GM10847 (cell line): ENCODE data around the gene MAMLD1.

Experiments used
- POLR2A ChIP-seq: IDR thresholded peaks from 2 replicates; pipeline ENCODE4 v1.6.1; 2011; ENCODE audit not compliant: insufficient read length; ENCODE audit errors: extremely low read depth

The MAMLD1 gene

DNA sequence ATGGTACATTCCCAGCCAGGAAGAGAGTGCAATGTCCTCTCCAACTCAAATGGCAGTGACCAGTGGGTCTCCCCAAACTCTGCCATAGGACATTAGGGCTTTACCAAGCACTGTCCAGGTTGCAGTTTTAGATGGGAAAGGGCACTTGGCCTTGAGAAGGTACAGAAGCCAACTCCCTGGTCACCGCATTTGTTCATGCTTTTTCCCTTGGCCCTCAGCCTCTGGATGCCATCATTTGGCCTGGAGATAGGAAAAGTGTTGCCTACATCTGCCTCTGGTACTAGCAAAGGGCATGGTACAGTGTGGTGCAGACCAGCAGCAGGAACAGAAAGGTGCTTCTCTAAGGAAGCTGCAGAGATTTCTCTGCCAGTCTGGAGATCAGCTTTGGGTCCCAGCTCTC, 93.8 kb downstream of the MAMLD1 start:
- no peak for TF ChIP-seq POLR2A

DNA sequence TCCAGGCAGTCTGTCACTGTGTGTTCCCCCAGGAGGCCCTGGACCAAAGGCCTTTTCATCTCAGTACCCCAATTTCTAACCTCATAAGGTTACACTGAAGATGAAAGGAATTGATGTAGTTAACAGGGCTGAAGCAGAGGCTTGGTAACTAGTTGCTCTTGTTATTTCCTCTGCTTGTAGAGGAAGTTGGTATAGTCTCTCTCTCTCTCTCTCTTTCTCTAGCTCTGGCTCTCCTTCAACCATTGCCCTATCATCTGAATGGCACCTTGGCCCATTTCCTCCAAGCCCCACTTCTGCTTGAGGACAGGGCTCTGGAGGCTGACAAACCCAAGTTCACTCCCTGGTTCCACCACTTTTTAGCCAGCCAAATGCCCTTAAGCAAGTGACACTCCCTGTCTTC, 96.1 kb downstream of the MAMLD1 start:
- TF ChIP-seq POLR2A: no peak

DNA sequence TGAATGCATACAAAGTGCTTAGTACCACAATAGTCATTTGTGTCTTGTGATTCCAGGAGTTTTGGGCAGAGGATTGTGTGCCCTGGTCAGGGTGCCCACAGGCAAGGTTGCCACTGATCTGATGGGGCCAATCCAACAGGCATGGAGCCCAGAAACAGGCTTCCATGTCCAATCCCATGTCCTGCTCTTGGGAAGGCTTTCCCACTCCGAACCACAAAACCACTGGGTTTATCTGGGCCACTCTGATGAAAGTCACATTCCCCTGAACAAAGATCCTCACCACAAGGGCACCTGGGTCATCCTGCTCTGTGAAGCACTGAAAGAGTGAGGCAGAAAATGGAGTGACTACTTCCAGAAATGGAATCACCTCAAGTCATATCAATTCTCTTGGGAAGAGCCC, 96.9 kb downstream of the MAMLD1 start:
- no peak for TF ChIP-seq POLR2A

DNA sequence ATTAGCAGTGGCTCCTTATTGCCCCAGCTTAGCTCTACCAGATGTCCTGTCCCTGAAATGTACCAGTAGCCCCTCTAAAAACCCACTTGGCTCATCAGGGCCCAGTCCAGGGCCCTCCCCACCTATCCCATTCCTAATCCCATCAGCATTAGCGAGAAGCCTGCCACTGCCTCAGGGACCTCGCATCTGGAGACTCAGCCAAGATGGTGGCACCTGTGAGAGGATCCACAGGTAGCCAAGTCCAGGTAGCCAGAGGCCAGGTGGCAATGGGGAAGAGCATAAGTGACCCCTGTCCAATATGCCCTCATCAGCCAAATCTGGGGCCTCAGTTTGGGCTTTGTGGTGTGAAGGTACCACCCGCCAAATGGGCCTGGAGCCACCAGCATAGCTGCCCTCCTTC, 97.7 kb downstream of the MAMLD1 start:
- TF ChIP-seq POLR2A: no peak

DNA sequence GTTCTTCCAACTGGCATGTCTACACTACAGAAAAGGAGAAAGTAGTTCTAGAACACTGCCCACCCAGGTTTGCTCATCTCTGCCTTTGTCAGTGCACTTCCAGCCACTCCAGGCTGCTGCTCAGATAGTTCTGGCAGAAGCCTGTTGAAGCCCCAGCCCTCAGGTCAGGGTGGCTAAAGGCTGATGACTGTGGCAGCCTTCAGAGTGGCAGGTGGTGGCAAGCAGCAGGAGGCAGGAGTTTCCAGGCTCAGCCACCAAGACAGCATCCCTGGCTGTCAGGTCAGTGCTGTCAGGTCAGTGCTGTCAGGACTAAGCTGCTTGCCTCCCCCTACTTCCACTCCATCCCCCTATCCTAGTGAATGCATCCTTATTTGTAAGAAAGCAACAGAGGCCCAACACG, 100.4 kb downstream of the MAMLD1 start:
- no peak for TF ChIP-seq POLR2A

DNA sequence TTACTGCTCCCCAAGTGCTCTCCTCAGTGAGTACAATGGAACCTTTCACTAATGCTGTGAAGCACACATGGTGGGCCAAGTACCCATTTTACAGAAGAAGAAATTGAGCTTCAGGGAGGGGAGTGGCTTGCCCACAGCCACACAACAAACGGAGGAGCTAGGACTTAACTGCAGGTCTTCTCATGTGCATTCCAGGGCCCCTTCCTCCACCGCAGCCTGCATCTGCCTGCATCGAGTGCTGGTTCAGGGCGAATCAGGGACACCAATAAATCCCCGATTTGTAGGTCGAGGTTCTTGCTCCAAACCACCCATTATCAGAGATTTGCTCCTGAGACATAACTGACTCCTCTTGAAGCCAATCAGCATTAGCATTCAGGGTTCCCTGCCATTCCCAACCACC, 100.9 kb downstream of the MAMLD1 start:
- no peak for TF ChIP-seq POLR2A

DNA sequence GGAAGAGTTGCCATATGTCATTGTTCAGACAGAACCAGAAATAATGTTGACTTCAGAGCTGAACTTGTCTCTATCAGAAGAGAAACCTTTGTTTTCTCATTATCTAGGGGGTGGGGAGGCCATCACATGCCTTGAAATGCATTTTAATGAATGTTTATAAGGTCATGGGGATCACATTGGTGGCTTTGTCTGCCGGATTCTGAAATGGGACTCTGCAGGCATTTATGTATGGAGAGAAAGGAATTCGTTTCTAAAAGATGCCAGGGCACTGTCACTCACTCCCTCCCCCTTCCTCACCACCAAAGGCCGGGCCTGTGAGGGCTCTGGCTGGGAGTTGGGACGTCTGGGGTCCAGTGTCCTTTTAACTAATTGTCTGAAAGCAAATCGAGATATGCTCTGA, 102.2 kb downstream of the MAMLD1 start:
- no peak for TF ChIP-seq POLR2A

DNA sequence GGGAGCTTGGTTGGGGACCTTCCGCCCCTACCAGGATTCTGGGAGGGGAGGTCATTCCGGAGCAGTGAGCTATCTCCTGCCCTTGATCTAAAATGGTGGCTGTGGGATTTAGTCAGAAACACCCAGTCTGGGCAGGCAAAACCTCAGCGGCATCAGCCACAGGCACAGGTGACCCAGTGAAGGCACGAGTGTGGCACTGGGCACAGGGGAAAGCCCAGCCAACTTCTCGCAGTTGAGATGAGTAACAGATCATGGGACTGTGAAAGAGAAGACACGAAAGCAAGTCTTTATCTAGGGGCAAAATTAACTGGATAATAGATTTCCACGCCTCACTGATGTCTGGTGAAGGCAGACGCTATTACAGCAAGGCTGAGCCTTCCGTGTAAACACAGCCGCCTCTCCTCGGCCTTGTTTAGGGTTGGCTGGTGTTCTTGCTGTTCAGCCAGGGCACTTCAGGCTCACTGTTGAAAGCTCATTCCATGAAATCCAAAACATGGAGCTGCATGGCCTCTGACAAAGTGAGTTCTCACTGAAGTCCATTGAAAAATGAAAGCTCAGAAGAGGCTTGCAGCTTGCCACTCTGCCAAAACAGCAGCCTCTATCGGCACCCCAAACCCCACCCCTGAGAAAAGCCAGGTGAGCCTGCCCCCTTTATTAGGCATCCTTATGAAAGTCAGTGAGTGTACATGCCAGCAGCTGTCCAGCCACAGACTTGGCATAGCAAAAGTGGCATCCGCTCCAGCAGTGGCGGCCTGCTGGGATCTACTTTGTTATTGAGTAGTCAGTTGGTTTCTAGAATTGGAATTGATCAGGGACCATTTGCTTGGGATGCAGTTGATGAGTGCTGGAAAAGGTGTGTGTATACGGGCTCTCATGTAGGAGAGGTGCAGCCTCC, 103.0 kb downstream of the MAMLD1 start:
- TF ChIP-seq POLR2A: no peak

DNA sequence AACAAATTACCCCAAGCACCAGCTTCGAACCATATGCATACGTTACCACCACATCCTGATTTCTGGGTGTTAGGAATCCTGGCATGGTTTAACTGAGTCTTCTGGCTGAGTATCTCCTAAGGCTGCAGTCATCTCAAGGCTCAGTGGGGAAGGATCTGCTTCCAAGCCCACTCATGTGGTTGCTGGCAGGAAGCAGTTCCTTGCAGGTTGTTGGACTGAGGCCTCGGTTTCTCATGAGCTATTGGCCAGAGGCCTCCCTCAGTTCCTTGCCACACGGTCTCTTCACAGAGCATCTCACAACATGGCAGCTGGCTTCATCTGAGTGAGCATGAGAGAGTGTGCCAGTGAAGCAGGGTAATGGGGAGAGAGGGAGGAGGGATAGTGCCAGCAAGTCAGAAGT, 109.2 kb downstream of the MAMLD1 start:
- no peak for TF ChIP-seq POLR2A

DNA sequence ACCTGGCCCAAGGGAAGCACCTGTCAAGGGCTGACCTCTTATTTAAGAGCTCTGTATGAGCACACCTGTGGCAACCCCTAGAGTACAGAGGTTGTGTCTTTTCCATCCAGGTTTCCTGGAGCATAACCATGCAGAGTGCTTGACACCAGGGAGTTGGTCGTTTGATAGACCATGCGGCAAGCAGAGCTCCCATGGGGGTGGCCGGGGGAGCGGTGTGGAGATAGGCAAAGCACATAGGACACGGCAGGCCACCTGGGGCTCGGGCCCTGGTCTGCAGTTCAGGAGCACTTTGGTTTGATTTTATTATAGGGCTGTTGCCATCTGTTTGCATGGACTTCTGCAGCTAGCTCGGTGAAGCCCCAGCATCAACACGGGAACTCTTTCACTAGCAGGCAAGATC, 110.3 kb downstream of the MAMLD1 start:
- no peak for TF ChIP-seq POLR2A

DNA sequence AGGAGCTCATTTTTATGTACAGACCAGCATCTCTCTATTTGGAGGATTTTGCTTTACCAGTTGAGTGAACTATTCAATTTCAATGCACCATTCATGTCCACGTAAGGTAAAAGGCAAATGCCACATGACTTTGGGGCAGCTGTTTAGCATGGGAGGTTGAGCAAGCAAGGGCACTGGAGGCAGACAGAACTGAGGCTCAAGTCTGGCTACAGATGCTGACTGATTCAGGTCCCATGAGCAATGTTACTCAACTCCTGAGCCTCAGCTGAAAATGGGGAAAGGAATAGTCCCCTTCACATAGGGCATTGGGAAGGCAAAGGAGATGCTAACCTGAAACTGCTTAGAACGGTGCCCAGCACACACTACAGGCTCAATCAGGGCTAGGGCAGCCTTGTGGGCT, 112.3 kb downstream of the MAMLD1 start:
- TF ChIP-seq POLR2A: no peak

DNA sequence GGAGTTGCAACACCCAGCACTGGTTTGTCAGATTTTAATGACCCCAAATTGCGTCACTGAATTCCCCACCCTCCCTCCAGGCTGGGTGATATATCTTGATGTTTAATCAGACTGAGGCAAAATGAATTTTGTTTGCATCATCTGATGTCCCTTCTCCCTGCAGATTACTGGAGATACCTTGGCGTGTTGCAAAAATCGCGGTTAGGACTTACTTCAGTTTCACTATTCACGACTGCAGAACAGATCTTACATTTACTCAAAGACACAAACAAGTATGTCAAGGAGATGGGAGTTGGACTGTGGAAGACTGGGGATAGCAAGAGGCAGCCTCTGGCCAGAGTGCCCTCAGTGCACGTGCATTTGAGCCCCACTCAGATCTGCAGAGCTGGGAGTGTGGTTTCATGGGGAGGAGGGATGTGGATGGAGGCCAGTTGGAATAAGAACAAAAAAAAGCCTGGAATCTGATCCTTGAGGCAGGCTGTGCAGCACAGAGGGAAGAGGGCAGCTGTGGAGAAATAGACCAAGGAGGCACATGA, 113.1 kb downstream of the MAMLD1 start:
- TF ChIP-seq POLR2A: no peak

DNA sequence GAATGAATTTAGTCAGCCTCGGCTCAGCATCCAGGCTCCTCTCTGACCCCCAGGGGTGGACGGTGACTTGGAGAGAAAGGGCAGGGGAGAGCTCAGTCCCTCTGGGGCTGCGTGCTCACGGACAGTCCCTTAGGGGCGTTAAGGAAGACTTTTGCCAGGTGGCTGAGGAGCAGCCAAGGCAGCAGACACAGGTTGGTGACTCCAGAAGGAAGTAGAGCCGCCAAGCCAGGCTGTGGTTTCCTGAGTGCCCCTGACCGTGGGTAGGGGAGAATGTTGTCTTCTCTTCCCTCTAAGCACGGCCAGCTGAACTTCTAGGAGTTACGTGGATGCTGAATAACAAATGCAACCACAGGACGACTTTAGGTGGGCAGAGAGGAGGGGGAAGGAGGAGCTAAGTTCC, 114.3 kb downstream of the MAMLD1 start:
- no peak for TF ChIP-seq POLR2A

DNA sequence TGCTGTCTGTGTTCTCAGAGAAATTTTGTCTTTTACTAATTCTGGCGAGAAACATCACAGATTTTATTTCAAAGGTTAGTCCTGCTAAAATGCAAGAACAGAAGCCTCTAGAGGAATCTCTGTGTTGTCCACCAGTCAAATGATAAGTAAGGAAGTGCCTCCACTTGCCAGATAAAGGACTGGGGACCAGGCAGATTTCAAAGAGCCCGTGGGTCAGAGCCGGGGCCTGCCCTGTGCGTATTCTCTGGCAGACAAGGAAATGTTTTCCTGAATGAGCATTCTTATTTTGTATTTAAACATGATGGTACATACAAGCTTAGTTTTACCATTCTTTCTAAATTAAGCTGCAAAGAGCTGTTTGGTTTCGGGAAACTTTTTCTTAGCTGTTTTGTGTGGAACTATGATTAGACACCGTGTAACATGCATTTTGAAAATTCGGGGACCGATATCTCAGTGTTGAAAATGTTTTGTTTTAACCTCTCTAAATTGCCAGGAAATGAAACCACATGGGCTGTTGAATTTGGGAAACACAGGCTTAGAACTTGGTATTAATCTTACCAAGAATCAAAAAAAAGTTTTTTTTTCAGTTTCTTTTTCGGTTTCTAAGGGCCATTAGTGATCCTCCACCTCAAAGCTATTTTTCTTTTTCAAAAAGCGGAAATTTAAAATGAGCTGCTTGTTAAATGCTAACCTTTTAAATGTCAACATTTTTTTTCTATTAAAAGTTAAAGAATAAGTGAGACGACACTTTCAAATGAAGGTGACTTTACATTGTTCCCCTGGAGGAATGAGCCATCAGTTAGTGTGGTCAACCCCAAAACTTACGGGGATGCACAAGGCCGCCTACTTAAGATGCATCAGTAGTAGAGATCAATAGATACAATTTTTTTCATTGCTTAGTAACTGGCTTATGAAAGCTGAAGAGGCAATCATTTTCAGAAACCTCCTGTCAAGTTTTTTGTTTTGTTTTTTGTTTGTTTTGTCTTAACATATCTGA, 115.7 kb downstream of the MAMLD1 start:
- no peak for TF ChIP-seq POLR2A

DNA sequence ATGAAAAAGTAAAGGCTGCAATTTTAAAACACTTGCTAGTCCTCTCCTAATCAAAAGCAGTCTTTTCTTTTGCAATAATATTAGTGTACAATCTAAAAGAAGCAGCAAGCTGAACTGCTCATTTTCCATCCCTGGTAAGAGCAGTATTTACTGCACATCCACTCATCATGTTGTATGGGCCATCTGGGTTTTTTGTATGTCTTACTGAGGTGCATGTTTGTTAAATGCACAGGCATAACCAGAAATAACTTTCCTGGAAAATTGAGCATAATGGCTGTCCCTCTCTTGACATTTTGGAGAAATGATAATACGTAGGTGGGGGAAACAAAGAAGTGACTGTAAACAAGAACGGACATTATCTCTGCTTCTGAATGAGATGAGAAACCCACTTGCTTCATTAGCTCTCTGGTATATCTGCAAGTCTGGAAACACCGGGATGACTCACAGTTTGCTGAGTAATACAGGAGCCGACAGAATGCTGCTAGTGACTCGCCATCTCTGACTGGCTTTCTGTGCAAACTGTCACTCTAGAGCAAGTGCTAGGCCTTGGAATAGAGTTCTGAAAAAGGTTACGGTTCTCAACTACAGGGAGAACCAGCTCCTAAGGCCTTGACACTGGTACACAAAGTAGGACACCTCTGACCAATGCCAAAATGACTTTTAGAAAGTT, 119.6 kb downstream of the MAMLD1 start:
- no peak for TF ChIP-seq POLR2A
